H1 (cell line): ENCODE results near the gene PPP1R13B. TPM values are rescaled to one million over a fixed set of nuclear protein-coding genes. Genes with fewer than 3 reads are reported as not detected.

Experiments used
- CTCF ChIA-PET: fragments of 300-600 bp; sonication (Branson Sonifier 250); formaldehyde crosslinking; loops from one replicate; lab custom pipeline; 2021; ENCODE audit not compliant: partially characterized antibody; lab: Charles Lee
- POLR2A ChIA-PET: fragments of 300-600 bp; sonication (Branson Sonifier 250); formaldehyde crosslinking; loops from one replicate; lab custom pipeline; 2021; ENCODE audit warnings: inconsistent platforms; ENCODE audit not compliant: partially characterized antibody; lab: Charles Lee
- DNase-seq, 2 experiments: peaks; one replicate each; pipeline versions ENCODE4 v3.0.0 to v3.0.0-alpha.2; 2010 to 2022; ENCODE audit warnings: low spot score in 2 of 2, low read depth in 1 of 2, mixed read lengths in 1 of 2
- FAIRE-seq: peaks from 2 replicates; lab custom pipeline; 2011; peaks lifted over from hg19 to GRCh38; lab: Jason Lieb, UNC
- H2AFZ ChIP-seq: 2 replicates; pipeline ENCODE4 v1.8.1; 2012; ENCODE audit warnings: low read length, inconsistent platforms
- H2AK5ac ChIP-seq: 2 replicates; pipeline ENCODE4 v1.6.1; 2013; ENCODE audit warnings: low read depth, low read length
- H2BK120ac ChIP-seq: replicated peaks from 2 replicates; pipeline ENCODE3; 2013; ENCODE audit warnings: low read depth, low read length, inconsistent platforms
- H2BK12ac ChIP-seq: 2 replicates; pipeline ENCODE4 v1.6.1; 2013; ENCODE audit warnings: low read depth, low read length
- H2BK15ac ChIP-seq: 2 replicates; pipeline ENCODE4 v1.6.1; 2013; ENCODE audit warnings: low read length
- H2BK20ac ChIP-seq: 2 replicates; pipeline ENCODE4 v1.6.1; 2013; ENCODE audit warnings: low read length
- H2BK5ac ChIP-seq: 2 replicates; pipeline ENCODE4 v1.6.1; 2013; ENCODE audit warnings: low read depth, low read length
- H3K14ac ChIP-seq: 2 replicates; pipeline ENCODE4 v1.6.1; 2013; ENCODE audit warnings: inconsistent platforms; ENCODE audit not compliant: insufficient read length
- H3K18ac ChIP-seq: 2 replicates; pipeline ENCODE4 v1.6.1; 2013; ENCODE audit warnings: low read length; ENCODE audit errors: extremely low read depth
- H3K23ac ChIP-seq: 2 replicates; pipeline ENCODE4 v1.6.1; 2013; ENCODE audit warnings: inconsistent platforms; ENCODE audit not compliant: insufficient read length
- H3K23me2 ChIP-seq: 2 replicates; pipeline ENCODE4 v1.6.1; 2013; ENCODE audit warnings: low read depth, low read length
- H3K27ac ChIP-seq: 2 replicates; pipeline ENCODE4 v1.6.1; 2011; ENCODE audit warnings: low read depth, low read length, inconsistent platforms
- H3K27me3 ChIP-seq, 4 experiments: replicated peaks in 1 of 4; 1 replicate in 1 of 4; 2 replicates in 3 of 4; pipeline versions ENCODE4 v1.6.1 to v1.8.1; 2011 to 2013; ENCODE audit warnings: low read length in 3 of 4, mild to moderate bottlenecking in 3 of 4, inconsistent platforms in 2 of 4, mixed read lengths in 2 of 4, moderate library complexity in 1 of 4; ENCODE audit not compliant: control insufficient read depth in 3 of 4, insufficient read depth in 3 of 4; ENCODE audit errors: extremely low read depth in 1 of 4
- H3K36me3 ChIP-seq, 4 experiments: 2 replicates each; pipeline versions ENCODE4 v1.6.1 to v1.8.1; 2011 to 2013; ENCODE audit warnings: mild to moderate bottlenecking in 4 of 4, low read length in 3 of 4, moderate library complexity in 2 of 4, control low read depth in 1 of 4, inconsistent platforms in 1 of 4; ENCODE audit not compliant: insufficient read depth in 4 of 4, control insufficient read depth in 2 of 4
- H3K4ac ChIP-seq: replicated peaks from 2 replicates; pipeline ENCODE3; 2013; ENCODE audit warnings: low read length, low read depth, mixed read lengths, inconsistent platforms; ENCODE audit not compliant: insufficient read length
- H3K4me1 ChIP-seq, 4 experiments: replicated peaks in 1 of 4; 1 replicate in 1 of 4; 2 replicates in 3 of 4; pipeline versions ENCODE4 v1.6.1 to v1.8.1; 2011 to 2013; ENCODE audit warnings: low read length in 3 of 4, inconsistent platforms in 2 of 4, mixed read lengths in 1 of 4; ENCODE audit not compliant: insufficient read depth in 4 of 4, control insufficient read depth in 3 of 4
- H3K4me2 ChIP-seq, 2 experiments: 2 replicates each; pipeline versions ENCODE4 v1.6.1 to v1.8.1; 2011 to 2013; ENCODE audit warnings: low read depth in 2 of 2, low read length in 2 of 2, control low read depth in 1 of 2, inconsistent platforms in 1 of 2, mild to moderate bottlenecking in 1 of 2; ENCODE audit not compliant: insufficient read depth in 1 of 2
- H3K4me3 ChIP-seq, 4 experiments: fragments of 200-600, 300-600 bp in 1 of 4; sonication (generic), shearing (Covaris generic), sonication (Bioruptor Twin) in 1 of 4; 2 replicates each; pipeline versions ENCODE4 v1.5.1 to v1.8.1; 2011 to 2016; ENCODE audit warnings: low read length in 4 of 4, low read depth in 3 of 4, control low read depth in 2 of 4, inconsistent platforms in 2 of 4, mild to moderate bottlenecking in 2 of 4, mixed read lengths in 1 of 4, moderate library complexity in 1 of 4; ENCODE audit not compliant: insufficient read depth in 2 of 4; ENCODE audit errors: extremely low read depth in 1 of 4
- H3K56ac ChIP-seq: replicated peaks from 2 replicates; pipeline ENCODE3; 2013; ENCODE audit warnings: low read depth, mild to moderate bottlenecking, mixed read lengths, low read length, inconsistent platforms; ENCODE audit not compliant: insufficient read length
- H3K79me1 ChIP-seq: 2 replicates; pipeline ENCODE4 v1.6.1; 2013; ENCODE audit warnings: low read depth, low read length, control low read depth
- H3K79me2 ChIP-seq, 2 experiments: 2 replicates each; pipeline versions ENCODE4 v1.6.1 to v1.8.1; 2012 to 2013; ENCODE audit warnings: low read length in 2 of 2, mild to moderate bottlenecking in 2 of 2, inconsistent platforms in 1 of 2; ENCODE audit not compliant: insufficient read depth in 2 of 2, control insufficient read depth in 1 of 2
- H3K9ac ChIP-seq, 4 experiments: replicated peaks in 1 of 4; 1 replicate in 1 of 4; 2 replicates in 3 of 4; pipeline versions ENCODE4 v1.6.1 to v1.8.1; 2011 to 2013; ENCODE audit warnings: low read depth in 3 of 4, low read length in 3 of 4, control low read depth in 2 of 4, mild to moderate bottlenecking in 2 of 4, moderate library complexity in 2 of 4, inconsistent platforms in 1 of 4; ENCODE audit errors: extremely low read depth in 1 of 4
- H3K9me3 ChIP-seq, 2 experiments: 2 replicates each; pipeline versions ENCODE4 v1.6.1 to v1.8.1; 2012 to 2013; ENCODE audit warnings: mild to moderate bottlenecking in 2 of 2, moderate library complexity in 2 of 2, control low read depth in 1 of 2, inconsistent platforms in 1 of 2, low read depth in 1 of 2, low read length in 1 of 2, mixed read lengths in 1 of 2; ENCODE audit not compliant: insufficient read depth in 2 of 2
- H4K20me1 ChIP-seq, 2 experiments: replicated peaks in 1 of 2; 2 replicates each; pipeline versions ENCODE3 to v1.8.1; 2011 to 2013; ENCODE audit warnings: inconsistent platforms in 2 of 2, low read length in 2 of 2, mild to moderate bottlenecking in 1 of 2; ENCODE audit not compliant: insufficient read depth in 2 of 2, control insufficient read depth in 1 of 2
- H4K5ac ChIP-seq: 2 replicates; pipeline ENCODE4 v1.6.1; 2013; ENCODE audit warnings: low read length, low read depth, mixed read lengths, inconsistent platforms; ENCODE audit not compliant: insufficient read length
- H4K8ac ChIP-seq: 2 replicates; pipeline ENCODE4 v1.8.0; 2013; ENCODE audit warnings: mild to moderate bottlenecking, moderate library complexity, low read length, inconsistent platforms; ENCODE audit not compliant: insufficient read depth; ENCODE audit errors: extremely low read depth
- H4K91ac ChIP-seq: replicated peaks from 2 replicates; pipeline ENCODE3; 2013; ENCODE audit warnings: low read length, mixed read lengths, inconsistent platforms; ENCODE audit not compliant: insufficient read length
- CEBPB ChIP-seq: IDR thresholded peaks from 2 replicates; pipeline ENCODE4 v1.6.1; 2012; ENCODE audit warnings: low read depth, low read length
- EP300 ChIP-seq, 2 experiments: IDR thresholded peaks; 1 replicate in 1 of 2; 2 replicates in 1 of 2; pipeline ENCODE4 v1.6.1; 2011 to 2012; ENCODE audit warnings: low read depth in 2 of 2, low read length in 2 of 2, mild to moderate bottlenecking in 2 of 2, borderline replicate concordance in 1 of 2, inconsistent platforms in 1 of 2, moderate library complexity in 1 of 2
- SIX5 ChIP-seq: IDR thresholded peaks from 2 replicates; pipeline ENCODE4 v1.6.1; 2011; ENCODE audit warnings: mild to moderate bottlenecking, low read depth, low read length
- WGBS, 2 experiments: shearing (Covaris generic) in 1 of 2; methylation state at CpG; one replicate each; pipeline versions ENCODE4 v1.1.6 to v1.1.7; 2013 to 2015; ENCODE audit warnings: low lambda C conversion rate in 2 of 2, mixed read lengths in 2 of 2, inconsistent platforms in 1 of 2, low coverage in 1 of 2, missing lambda C conversion rate in 1 of 2; ENCODE audit not compliant: insufficient replicate concordance in 2 of 2, insufficient coverage in 1 of 2, insufficient read length in 1 of 2; ENCODE audit errors: extremely low coverage in 1 of 2, missing lambda C conversion rate in 1 of 2; 5-methylcytosine and 5-hydroxymethylcytosine counted together
- polyA plus RNA-seq, 7 experiments: library from polyadenylated mRNA; depleted of rRNA in 3 of 7; stranded (reverse) in 5 of 7; unstranded in 2 of 7; fragments of >200 nt in 5 of 7; fragments of 200-250 nt in 2 of 7; gene quantifications; 1 replicate in 5 of 7; 2 replicates in 1 of 7; 4 replicates in 1 of 7; pipeline versions ENCODE4 v1.2.1 to v1.2.3, GENCODE V29; 2011 to 2013; ENCODE audit warnings: missing spikeins in 2 of 7, mixed read lengths in 2 of 7
- total RNA-seq: library from RNA; stranded (reverse); fragmentation: NEBNext Ultra II Directional; extraction: Animal tissue kit (Norgen Biotek cat#: 25700); gene quantifications from 2 replicates; pipeline ENCODE4 v1.2.1, GENCODE V29; 2021
- TF ChIP-seq, protein P1 (sequence below): IDR thresholded peaks from 2 replicates; pipeline ENCODE4 v1.6.1; 2011; ENCODE audit warnings: low read length, improper control_type of control experiment

The PPP1R13B gene
- total and polyA plus RNA-seq, 2 of the 8 experiments (the other 6 are each of a cell fraction or from before 2014, with no cell fraction given), result 2.6 to 8.9 TPM

DNA sequence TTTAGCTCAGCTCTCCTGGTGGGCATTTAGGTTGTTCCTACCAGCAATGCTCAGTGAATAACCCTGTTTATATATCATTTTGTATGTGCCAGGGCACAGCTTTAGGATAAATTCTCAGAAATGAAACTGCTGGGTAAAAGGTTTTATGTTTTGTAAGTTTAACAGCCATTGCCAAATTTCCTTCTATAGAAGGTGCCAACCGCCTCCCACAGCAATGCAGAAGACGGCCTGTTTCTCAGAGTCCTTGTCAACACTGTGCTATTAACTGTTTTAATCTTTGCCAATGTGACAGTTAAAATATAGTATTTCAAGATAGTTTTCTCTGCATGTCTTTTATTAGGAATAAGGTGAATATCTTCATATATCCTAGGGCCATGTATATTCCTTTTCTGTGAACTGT is 65.0 kb downstream of the PPP1R13B start:
- Histone ChIP-seq H3K56ac (no peak overlapping the region), H3K9me3 (no peaks in the 10 kb centered on the region), H2BK12ac (no peak overlapping the region), H2AFZ (no peak overlapping the region), H2BK120ac (no peak overlapping the region), H3K9ac (no peak overlapping the region), H3K4me3 (no peak overlapping the region), H3K4me1 (no peaks in the 10 kb centered on the region), H3K27ac (no peak overlapping the region), H3K36me3 (no peaks in the 10 kb centered on the region), H3K18ac (no peak overlapping the region), H3K79me2 (no peaks in the 10 kb centered on the region), H2BK15ac (no peak overlapping the region), H3K27me3 (no peaks in the 10 kb centered on the region), H4K20me1 (no peaks in the 10 kb centered on the region), H3K4ac (no peak overlapping the region), H3K14ac (no peak overlapping the region), H4K91ac (no peak overlapping the region), H3K79me1 (no peaks in the 10 kb centered on the region), H4K8ac (no peak overlapping the region), H3K23ac (no peak overlapping the region), H3K23me2 (no peaks in the 10 kb centered on the region), H2BK5ac (no peak overlapping the region), H2BK20ac (no peak overlapping the region), H4K5ac (no peak overlapping the region), H3K4me2 (no peak overlapping the region), H2AK5ac (no peak overlapping the region)
- TF ChIP-seq, protein P1, sequence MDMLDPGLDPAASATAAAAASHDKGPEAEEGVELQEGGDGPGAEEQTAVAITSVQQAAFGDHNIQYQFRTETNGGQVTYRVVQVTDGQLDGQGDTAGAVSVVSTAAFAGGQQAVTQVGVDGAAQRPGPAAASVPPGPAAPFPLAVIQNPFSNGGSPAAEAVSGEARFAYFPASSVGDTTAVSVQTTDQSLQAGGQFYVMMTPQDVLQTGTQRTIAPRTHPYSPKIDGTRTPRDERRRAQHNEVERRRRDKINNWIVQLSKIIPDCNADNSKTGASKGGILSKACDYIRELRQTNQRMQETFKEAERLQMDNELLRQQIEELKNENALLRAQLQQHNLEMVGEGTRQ, result no peak
- TF ChIP-seq CEBPB, result no peak
- TF ChIP-seq EP300 (IDR thresholded peaks at IDR 0.05; ENCODE audit: borderline replicate concordance in 1 of 2, low read depth in 2 of 2, low read length in 2 of 2), result no peak
- no peak for TF ChIP-seq SIX5
- CTCF ChIA-PET, result interaction anchor here (0.6 to 1.3 kb wide), 3 partner anchors 8 to 119 kb away, joined by 3 read pairs; no protein-coding TSS in a partner anchor
- POLR2A ChIA-PET, result interaction anchor here (1.1 kb wide), 1 partner anchor 13 kb away, joined by 3 read pairs; no protein-coding TSS in a partner anchor
- FAIRE-seq, result no peak
- 82% methylated on average over 2 of the region's 2 CpGs; no CpG with 5 or more reads in 1 of the 2 experiments for WGBS, 2 experiments
- DNase-seq, result no peak
